Measurements from ENCODE around the gene SPIRE1. TPM values are rescaled to one million over a fixed set of nuclear protein-coding genes. Genes with fewer than 3 reads are reported as not detected.

Gene SPIRE1
- total RNA-seq, 2 experiments from 2014 or later, result 0.99 to 1.4 TPM

- DNase-seq (no peak), ATAC-seq (ENCODE audit: poor library complexity) (no peak)
- POLR2A ChIA-PET, result interaction anchor here (1.3 kb wide), 1 partner anchor 13 kb away, joined by 3 read pairs; no protein-coding TSS in a partner anchor
- TF ChIP-seq CTCF (IDR thresholded peaks at IDR 0.05), result no peak
- Histone ChIP-seq H3K36me3 (ENCODE audit: insufficient read depth, low read length) (no peaks in the 10 kb centered on the region), H3K4me1 (ENCODE audit: insufficient read depth, low read length) (no peaks in the 10 kb centered on the region), H3K27me3 (ENCODE audit: control insufficient read depth in 1 of 2, insufficient read depth in 2 of 2, low read length in 2 of 2) (no peaks in the 10 kb centered on the region), H3K9me3 (ENCODE audit: control insufficient read depth in 1 of 2, insufficient read depth in 1 of 2, low read length in 2 of 2) (no peaks in the 10 kb centered on the region), H3K27ac (ENCODE audit: low read depth in 1 of 2, low read length in 2 of 2) (no peak overlapping the region), H3K4me3 (ENCODE audit: low read length) (no peak overlapping the region)
- Mint-ChIP-seq H3K4me3 (no peak overlapping the region), H3K36me3 (ENCODE audit: low read depth) (no peaks in the 10 kb centered on the region), H3K4me1 (ENCODE audit: low read depth) (no peaks in the 10 kb centered on the region), H3K9me3 (no peaks in the 10 kb centered on the region), H3K27ac (no peak overlapping the region), H3K27me3 (no peaks in the 10 kb centered on the region)
- intact Hi-C loops (cut with DNase I, micrococcal nuclease), result no loop called here
- CTCF ChIA-PET, result no interaction called here
Measured at GRCh38 chr18:12479982-12480381, 177.9 kb downstream of the SPIRE1 start.

GRCh38 chr18:12479536-12479935, 178.4 kb downstream of the SPIRE1 start:
- ATAC-seq (ENCODE audit: poor library complexity), result no peak
- Histone ChIP-seq H3K27ac (ENCODE audit: low read depth in 1 of 2, low read length in 2 of 2) (no peak overlapping the region), H3K4me3 (ENCODE audit: low read length) (no peak overlapping the region), H3K27me3 (ENCODE audit: control insufficient read depth in 1 of 2, insufficient read depth in 2 of 2, low read length in 2 of 2) (no peaks in the 10 kb centered on the region), H3K9me3 (ENCODE audit: control insufficient read depth in 1 of 2, insufficient read depth in 1 of 2, low read length in 2 of 2) (no peaks in the 10 kb centered on the region), H3K36me3 (ENCODE audit: insufficient read depth, low read length) (no peaks in the 10 kb centered on the region), H3K4me1 (ENCODE audit: insufficient read depth, low read length) (no peaks in the 10 kb centered on the region)
- no peaks in the 10 kb centered on the region for H3K27me3 Mint-ChIP-seq
- no peaks in the 10 kb centered on the region for H3K9me3 Mint-ChIP-seq
- no peak overlapping the region for H3K27ac Mint-ChIP-seq
- no peak overlapping the region for H3K4me3 Mint-ChIP-seq
- no peaks in the 10 kb centered on the region for H3K4me1 Mint-ChIP-seq (ENCODE audit: low read depth)
- no peak for DNase-seq
- intact Hi-C loops (cut with DNase I, micrococcal nuclease), result no loop called here
- ChIA-PET POLR2A (interaction anchor here (1.3 kb wide), 1 partner anchor 13 kb away, joined by 3 read pairs; no protein-coding TSS in a partner anchor), CTCF (no interaction called here)
- no peak for TF ChIP-seq CTCF (IDR thresholded peaks at IDR 0.05)
- no peaks in the 10 kb centered on the region for H3K36me3 Mint-ChIP-seq (ENCODE audit: low read depth)

GRCh38 chr18:12478269-12479047, 179.4 kb downstream of the SPIRE1 start:
- H3K4me1 ChIP-seq (ENCODE audit: insufficient read depth, low read length), result no peaks in the 10 kb centered on the region
- ChIA-PET POLR2A (interaction anchor here (1.3 kb wide), 1 partner anchor 12 kb away, joined by 3 read pairs; no protein-coding TSS in a partner anchor), CTCF (interaction anchor here (0.8 kb wide), 1 partner anchor 11 kb away, joined by 3 read pairs; no protein-coding TSS in a partner anchor)
- DNase-seq, result no peak
- no peak for ATAC-seq (ENCODE audit: poor library complexity)
- H3K9me3 ChIP-seq (ENCODE audit: control insufficient read depth in 1 of 2, insufficient read depth in 1 of 2, low read length in 2 of 2), result no peaks in the 10 kb centered on the region
- Mint-ChIP-seq H3K36me3 (ENCODE audit: low read depth) (no peaks in the 10 kb centered on the region), H3K4me1 (ENCODE audit: low read depth) (no peaks in the 10 kb centered on the region), H3K9me3 (no peaks in the 10 kb centered on the region), H3K27ac (no peak overlapping the region), H3K27me3 (no peaks in the 10 kb centered on the region), H3K4me3 (no peak overlapping the region)
- no peak overlapping the region for H3K4me3 ChIP-seq (ENCODE audit: low read length)
- H3K36me3 ChIP-seq (ENCODE audit: insufficient read depth, low read length), result no peaks in the 10 kb centered on the region
- H3K27ac ChIP-seq (ENCODE audit: low read depth in 1 of 2, low read length in 2 of 2), result no peak overlapping the region
- intact Hi-C loops (cut with DNase I, micrococcal nuclease), result no loop called here
- no peak for TF ChIP-seq CTCF (IDR thresholded peaks at IDR 0.05)
- H3K27me3 ChIP-seq (ENCODE audit: control insufficient read depth in 1 of 2, insufficient read depth in 2 of 2, low read length in 2 of 2), result no peaks in the 10 kb centered on the region

Data from CD4-positive, alpha-beta T cell (primary cell).